Measurements from ENCODE around the gene FHOD3.

- TF ChIP-seq POLR2A (IDR thresholded peaks at IDR 0.05; ENCODE audit: low read depth, low read length) (no peak), POLR2AphosphoS5 (IDR thresholded peaks at IDR 0.05; ENCODE audit: low read depth, low read length) (no peak)
Observed at GRCh38 chr18:36757081-36757480, 459.6 kb downstream of the FHOD3 start.

Measured in GM12892 (cell line).